ENCODE measurements around the gene PCYOX1L. TPM values are rescaled to one million over a fixed set of nuclear protein-coding genes. Genes with fewer than 3 reads are reported as not detected.

The PCYOX1L gene
- total RNA-seq, 1 experiment from 2014 or later: 1.8 TPM

DNA sequence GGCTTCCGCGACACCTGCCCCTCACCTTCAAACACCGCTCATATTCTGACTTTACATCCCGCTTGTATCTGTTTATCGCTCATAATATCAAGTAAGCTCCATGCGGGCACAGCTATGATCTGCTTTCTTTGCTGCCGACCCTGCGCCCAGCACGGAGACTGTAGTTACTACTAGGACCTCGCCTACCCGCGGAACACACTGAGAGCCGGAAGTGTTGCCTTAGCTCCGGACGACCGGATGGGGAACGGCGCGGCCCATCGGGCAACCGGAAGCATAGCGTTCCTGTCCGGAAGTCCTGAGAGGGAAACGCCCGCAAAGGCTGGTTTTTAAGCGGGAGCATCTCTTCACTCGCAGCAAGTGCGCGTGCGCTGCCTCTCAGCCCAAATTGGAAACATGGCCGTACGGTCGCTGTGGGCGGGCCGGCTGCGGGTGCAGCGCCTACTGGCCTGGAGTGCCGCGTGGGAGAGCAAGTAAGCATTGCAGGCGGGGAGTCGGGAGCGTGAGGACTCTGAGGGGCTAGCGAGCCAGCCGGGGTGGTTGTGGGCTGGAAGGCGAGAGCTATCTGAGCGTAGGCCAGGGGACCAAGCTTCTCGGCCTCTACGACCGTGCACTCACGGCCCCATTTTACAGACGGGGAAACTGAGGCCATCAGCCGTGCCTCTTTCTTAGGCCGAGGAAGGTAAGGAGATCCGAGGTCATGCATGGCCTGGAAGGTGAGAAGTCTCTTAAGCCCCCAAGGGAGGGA lies 12.5 kb upstream of the PCYOX1L start, which contains the start of gene GRPEL2:
Gene GRPEL2 (plus strand): TSS at position 353 of the 745 bp plus-strand sequence. CDS start 41 bp downstream, at position 394.
- H3K4me3 ChIP-seq (ENCODE audit: low read depth, low read length, poor library complexity, severe bottlenecking): peak within 1 kb of the TSS; percentile 67
- H3K36me3 ChIP-seq (ENCODE audit: insufficient read depth, low read length, poor library complexity, severe bottlenecking): peaks cover 34% of the 10 kb centered on the region
- no TSS peak for BruUV-seq (replicated peaks)
- no peak for TF ChIP-seq EZH2 (IDR thresholded peaks at IDR 0.05; ENCODE audit: borderline replicate concordance, low read depth, low read length, poor library complexity, severe bottlenecking)
- TF ChIP-seq, protein P1, sequence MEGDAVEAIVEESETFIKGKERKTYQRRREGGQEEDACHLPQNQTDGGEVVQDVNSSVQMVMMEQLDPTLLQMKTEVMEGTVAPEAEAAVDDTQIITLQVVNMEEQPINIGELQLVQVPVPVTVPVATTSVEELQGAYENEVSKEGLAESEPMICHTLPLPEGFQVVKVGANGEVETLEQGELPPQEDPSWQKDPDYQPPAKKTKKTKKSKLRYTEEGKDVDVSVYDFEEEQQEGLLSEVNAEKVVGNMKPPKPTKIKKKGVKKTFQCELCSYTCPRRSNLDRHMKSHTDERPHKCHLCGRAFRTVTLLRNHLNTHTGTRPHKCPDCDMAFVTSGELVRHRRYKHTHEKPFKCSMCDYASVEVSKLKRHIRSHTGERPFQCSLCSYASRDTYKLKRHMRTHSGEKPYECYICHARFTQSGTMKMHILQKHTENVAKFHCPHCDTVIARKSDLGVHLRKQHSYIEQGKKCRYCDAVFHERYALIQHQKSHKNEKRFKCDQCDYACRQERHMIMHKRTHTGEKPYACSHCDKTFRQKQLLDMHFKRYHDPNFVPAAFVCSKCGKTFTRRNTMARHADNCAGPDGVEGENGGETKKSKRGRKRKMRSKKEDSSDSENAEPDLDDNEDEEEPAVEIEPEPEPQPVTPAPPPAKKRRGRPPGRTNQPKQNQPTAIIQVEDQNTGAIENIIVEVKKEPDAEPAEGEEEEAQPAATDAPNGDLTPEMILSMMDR (conservative IDR thresholded peaks at IDR 0.05; ENCODE audit: low read depth, low read length): no peak
- DNase-seq (ENCODE audit: low spot score): peak; percentile 98
- H3K9me3 ChIP-seq (ENCODE audit: low read depth, low read length, poor library complexity, severe bottlenecking): no peaks in the 10 kb centered on the region
- H3K27ac ChIP-seq (ENCODE audit: low read depth, low read length, poor library complexity, severe bottlenecking): peak within 1 kb of the TSS; percentile 83
- ChIA-PET CTCF (interaction anchor here (0.8 kb wide), 1 partner anchor 37 kb away, joined by 4 read pairs; no protein-coding TSS in a partner anchor), POLR2A (ENCODE audit: low non-redundant PET) (interaction anchor here (1.0 kb wide), 1 partner anchor 12 kb away, joined by 4 read pairs; the partner anchor contains the start of gene PCYOX1L)
- peaks cover 10% of the 10 kb centered on the region for H3K27me3 ChIP-seq (replicated peaks; ENCODE audit: insufficient read depth, low read depth, low read length, poor library complexity)
- peaks cover 4% of the 10 kb centered on the region for H3K4me1 ChIP-seq (ENCODE audit: insufficient read depth, low read length, poor library complexity, severe bottlenecking)
- intact Hi-C loops (cut with micrococcal nuclease; ENCODE audit: unreplicated experiment): no loop called here

DNA sequence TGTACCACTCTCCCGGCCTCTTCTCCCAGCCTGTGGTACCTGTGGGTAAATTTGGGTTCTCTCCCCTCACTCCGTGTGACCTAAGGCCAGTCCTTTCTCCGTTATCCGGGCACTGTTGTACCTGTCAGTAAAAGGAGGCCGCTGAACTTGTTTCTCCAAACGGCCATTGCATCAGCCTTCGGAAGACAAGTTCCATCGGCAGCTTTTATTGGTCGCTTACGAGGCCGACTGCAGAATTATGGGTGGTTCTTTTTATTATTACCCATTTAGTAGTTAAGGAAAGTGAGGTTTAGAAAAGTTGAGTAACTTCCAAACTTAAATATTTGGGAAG lies 12.0 kb upstream of the PCYOX1L start:
- DNase-seq (ENCODE audit: low spot score): peak; percentile 17
- CTCF ChIA-PET: interaction anchor here (0.7 kb wide), 1 partner anchor 32 kb away, joined by 4 read pairs; no protein-coding TSS in a partner anchor
- intact Hi-C loops (cut with micrococcal nuclease; ENCODE audit: unreplicated experiment): no loop called here
- Histone ChIP-seq H3K27me3 (replicated peaks; ENCODE audit: insufficient read depth, low read depth, low read length, poor library complexity) (peaks cover 6% of the 10 kb centered on the region), H3K4me3 (ENCODE audit: low read depth, low read length, poor library complexity, severe bottlenecking) (peak overlapping the region; percentile 67), H3K9me3 (ENCODE audit: low read depth, low read length, poor library complexity, severe bottlenecking) (no peaks in the 10 kb centered on the region), H3K4me1 (ENCODE audit: insufficient read depth, low read length, poor library complexity, severe bottlenecking) (peaks cover 4% of the 10 kb centered on the region), H3K27ac (ENCODE audit: low read depth, low read length, poor library complexity, severe bottlenecking) (peak overlapping the region; percentile 83), H3K36me3 (ENCODE audit: insufficient read depth, low read length, poor library complexity, severe bottlenecking) (peaks cover 39% of the 10 kb centered on the region)
- POLR2A ChIA-PET (ENCODE audit: low non-redundant PET): no interaction called here
- BruUV-seq (replicated peaks): no TSS peak
- TF ChIP-seq, protein P1 (conservative IDR thresholded peaks at IDR 0.05; ENCODE audit: low read depth, low read length): no peak
- no peak for TF ChIP-seq EZH2 (IDR thresholded peaks at IDR 0.05; ENCODE audit: borderline replicate concordance, low read depth, low read length, poor library complexity, severe bottlenecking)

DNA sequence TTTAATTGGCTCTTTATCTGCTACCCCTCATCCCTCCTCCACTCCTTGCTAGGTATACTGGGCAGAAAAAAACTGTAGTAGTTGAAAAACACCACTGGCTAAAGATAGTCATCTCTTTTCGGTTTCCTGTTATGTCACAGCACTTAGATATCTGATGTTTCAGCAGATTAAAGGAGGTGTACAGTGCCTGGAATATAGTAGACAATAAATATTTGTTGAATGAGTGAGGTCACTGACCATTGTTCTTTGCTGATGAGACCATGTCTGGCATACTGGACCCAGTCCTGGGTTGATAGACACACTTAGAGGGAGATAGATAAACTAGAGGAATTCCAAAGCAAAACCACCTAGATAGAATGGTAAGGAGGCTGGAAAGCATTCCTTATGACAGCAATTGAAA lies 9.3 kb upstream of the PCYOX1L start:
- H3K36me3 ChIP-seq (ENCODE audit: insufficient read depth, low read length, poor library complexity, severe bottlenecking): peaks cover 66% of the 10 kb centered on the region
- ChIA-PET POLR2A (ENCODE audit: low non-redundant PET) (no interaction called here), CTCF (no interaction called here)
- no TSS peak for BruUV-seq (replicated peaks)
- no peak for DNase-seq (ENCODE audit: low spot score)
- no peaks in the 10 kb centered on the region for H3K9me3 ChIP-seq (ENCODE audit: low read depth, low read length, poor library complexity, severe bottlenecking)
- H3K27me3 ChIP-seq (replicated peaks; ENCODE audit: insufficient read depth, low read depth, low read length, poor library complexity): no peaks in the 10 kb centered on the region
- H3K27ac ChIP-seq (ENCODE audit: low read depth, low read length, poor library complexity, severe bottlenecking): no peak overlapping the region
- H3K4me3 ChIP-seq (ENCODE audit: low read depth, low read length, poor library complexity, severe bottlenecking): no peak overlapping the region
- peaks cover 4% of the 10 kb centered on the region for H3K4me1 ChIP-seq (ENCODE audit: insufficient read depth, low read length, poor library complexity, severe bottlenecking)
- TF ChIP-seq, protein P1 (conservative IDR thresholded peaks at IDR 0.05; ENCODE audit: low read depth, low read length): no peak
- no peak for TF ChIP-seq EZH2 (IDR thresholded peaks at IDR 0.05; ENCODE audit: borderline replicate concordance, low read depth, low read length, poor library complexity, severe bottlenecking)
- intact Hi-C loops (cut with micrococcal nuclease; ENCODE audit: unreplicated experiment): no loop called here

Measured in A673 (cell line).